OCI-LY3 (cell line): ENCODE measurements around the gene TGM5.

ENCODE experiments used
- H2AFZ ChIP-seq: fragments of 200-600, 300-600 bp; shearing (Covaris generic); 2 replicates; pipeline ENCODE4 v1.6.0; 2014; ENCODE audit warnings: antibody characterized with exemption, low read depth, low read length
- H3K27ac ChIP-seq: fragments of 200-600, 300-600 bp; sonication (generic); 2 replicates; pipeline ENCODE4 v1.5.1; 2014; ENCODE audit warnings: mild to moderate bottlenecking, low read length, moderate library complexity, mixed read lengths
- H3K27me3 ChIP-seq: fragments of 200-600, 300-600 bp; sonication (generic); 2 replicates; pipeline ENCODE4 v1.6.1; 2014; ENCODE audit warnings: low read depth, low read length, mixed read lengths
- H3K36me3 ChIP-seq: fragments of 200-600, 300-600 bp; sonication (generic); replicated peaks from 2 replicates; pipeline ENCODE3; 2014; ENCODE audit warnings: low read depth, low read length, mixed read lengths
- H3K4me1 ChIP-seq: fragments of 300-600, 200-600 bp; sonication (generic); 2 replicates; pipeline ENCODE4 v1.6.1; 2014; ENCODE audit warnings: low read length, mixed read lengths
- H3K4me2 ChIP-seq: fragments of 200-600, 300-600 bp; sonication (generic); 2 replicates; pipeline ENCODE4 v1.6.1; 2014; ENCODE audit warnings: low read length, mixed read lengths
- H3K4me3 ChIP-seq: fragments of 300-600, 200-600 bp; sonication (generic); 2 replicates; pipeline ENCODE4 v1.5.1; 2014; ENCODE audit warnings: antibody characterized with exemption, mild to moderate bottlenecking, low read length, moderate library complexity
- H3K79me2 ChIP-seq: fragments of 300-600, 200-600 bp; shearing (Covaris generic); 2 replicates; pipeline ENCODE4 v1.6.1; 2014; ENCODE audit warnings: mild to moderate bottlenecking, low read length, mixed read lengths
- H3K9ac ChIP-seq: fragments of 300-600, 200-600 bp; shearing (Covaris generic); 2 replicates; pipeline ENCODE4 v1.6.0; 2014; ENCODE audit warnings: mild to moderate bottlenecking, low read length, moderate library complexity
- H3K9me3 ChIP-seq: fragments of 200-600, 300-600 bp; shearing (Covaris generic); 2 replicates; pipeline ENCODE4 v1.6.1; 2014; ENCODE audit warnings: low read length, mixed read lengths; ENCODE audit not compliant: insufficient read depth
- H4K20me1 ChIP-seq: fragments of 200-600, 300-600 bp; sonication (generic); 2 replicates; pipeline ENCODE4 v1.6.1; 2016; ENCODE audit warnings: low read length, mixed read lengths; ENCODE audit not compliant: insufficient read depth
- EZH2phosphoT487 ChIP-seq: fragments of 200-600 bp; shearing (Covaris generic); IDR thresholded peaks from 2 replicates; pipeline ENCODE4 v1.6.1; 2018; ENCODE audit warnings: antibody characterized with exemption, mixed run types, low read depth
- TF ChIP-seq, protein P1 (sequence below): fragments of 200-600, 300-600 bp; sonication (generic); IDR thresholded peaks from 2 replicates; pipeline ENCODE4 v1.5.1; 2014; ENCODE audit warnings: antibody characterized with exemption, low read length, low read depth

Gene TGM5

GRCh38 chr15:43212299-43212698, 54.4 kb downstream of the TGM5 start:
- Histone ChIP-seq H3K27me3 (peaks cover 2% of the 10 kb centered on the region; the same call in 1 of the 2 replicates), H3K27ac (no peak overlapping the region), H3K4me2 (no peak overlapping the region), H3K9ac (no peak overlapping the region), H2AFZ (no peak overlapping the region), H3K79me2 (no peaks in the 10 kb centered on the region), H3K4me3 (no peak overlapping the region), H4K20me1 (no peaks in the 10 kb centered on the region), H3K36me3 (no peaks in the 10 kb centered on the region), H3K4me1 (no peaks in the 10 kb centered on the region), H3K9me3 (no peaks in the 10 kb centered on the region)
- no peak for TF ChIP-seq EZH2phosphoT487
- TF ChIP-seq, protein P1, sequence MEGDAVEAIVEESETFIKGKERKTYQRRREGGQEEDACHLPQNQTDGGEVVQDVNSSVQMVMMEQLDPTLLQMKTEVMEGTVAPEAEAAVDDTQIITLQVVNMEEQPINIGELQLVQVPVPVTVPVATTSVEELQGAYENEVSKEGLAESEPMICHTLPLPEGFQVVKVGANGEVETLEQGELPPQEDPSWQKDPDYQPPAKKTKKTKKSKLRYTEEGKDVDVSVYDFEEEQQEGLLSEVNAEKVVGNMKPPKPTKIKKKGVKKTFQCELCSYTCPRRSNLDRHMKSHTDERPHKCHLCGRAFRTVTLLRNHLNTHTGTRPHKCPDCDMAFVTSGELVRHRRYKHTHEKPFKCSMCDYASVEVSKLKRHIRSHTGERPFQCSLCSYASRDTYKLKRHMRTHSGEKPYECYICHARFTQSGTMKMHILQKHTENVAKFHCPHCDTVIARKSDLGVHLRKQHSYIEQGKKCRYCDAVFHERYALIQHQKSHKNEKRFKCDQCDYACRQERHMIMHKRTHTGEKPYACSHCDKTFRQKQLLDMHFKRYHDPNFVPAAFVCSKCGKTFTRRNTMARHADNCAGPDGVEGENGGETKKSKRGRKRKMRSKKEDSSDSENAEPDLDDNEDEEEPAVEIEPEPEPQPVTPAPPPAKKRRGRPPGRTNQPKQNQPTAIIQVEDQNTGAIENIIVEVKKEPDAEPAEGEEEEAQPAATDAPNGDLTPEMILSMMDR, result no peak

DNA sequence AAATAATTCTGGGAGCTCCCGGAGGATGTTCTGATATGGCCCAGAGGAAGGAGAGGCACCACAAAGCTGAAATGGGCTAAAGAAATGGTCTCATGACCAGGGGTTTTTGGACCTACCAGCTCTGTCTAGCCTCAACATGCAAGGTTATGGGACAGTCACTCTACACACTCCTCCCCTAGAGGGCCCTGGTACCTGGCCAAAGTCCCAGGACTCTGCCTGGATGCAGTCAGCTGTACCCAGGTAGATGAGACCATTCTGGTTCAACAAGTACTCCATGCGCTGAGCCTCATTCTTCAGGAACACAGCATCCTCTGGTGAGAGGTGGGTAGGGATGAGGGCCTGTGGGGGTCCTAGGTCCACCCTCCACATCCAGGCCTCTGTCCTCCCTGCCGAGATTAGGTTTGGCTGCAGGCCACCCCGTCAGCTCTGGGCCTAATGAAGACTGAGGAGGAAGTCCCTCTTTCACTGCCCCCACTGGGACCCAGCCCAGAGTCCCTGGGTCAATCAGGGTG, 55.4 kb downstream of the TGM5 start:
- Histone ChIP-seq H2AFZ (no peak overlapping the region), H3K4me2 (no peak overlapping the region), H3K36me3 (no peaks in the 10 kb centered on the region), H3K79me2 (no peaks in the 10 kb centered on the region), H3K27ac (no peak overlapping the region), H3K4me1 (no peaks in the 10 kb centered on the region), H4K20me1 (no peaks in the 10 kb centered on the region), H3K9me3 (no peaks in the 10 kb centered on the region), H3K4me3 (no peak overlapping the region), H3K27me3 (peaks cover 6% of the 10 kb centered on the region; the same call in 1 of the 2 replicates), H3K9ac (no peak overlapping the region)
- TF ChIP-seq, protein P1, result no peak
- no peak for TF ChIP-seq EZH2phosphoT487

- Histone ChIP-seq H3K4me1 (no peaks in the 10 kb centered on the region), H3K36me3 (no peaks in the 10 kb centered on the region), H3K27ac (no peak overlapping the region), H3K9ac (no peak overlapping the region), H3K79me2 (no peaks in the 10 kb centered on the region), H3K27me3 (peaks cover 9% of the 10 kb centered on the region; the same call in 1 of the 2 replicates), H4K20me1 (no peaks in the 10 kb centered on the region), H3K4me3 (no peak overlapping the region), H3K9me3 (no peaks in the 10 kb centered on the region), H2AFZ (no peak overlapping the region), H3K4me2 (no peak overlapping the region)
- TF ChIP-seq, protein P1, result no peak
- no peak for TF ChIP-seq EZH2phosphoT487
Observed at GRCh38 chr15:43210807-43211206, 55.9 kb downstream of the TGM5 start.

- Histone ChIP-seq H3K4me1 (no peaks in the 10 kb centered on the region), H2AFZ (no peak overlapping the region), H3K27ac (no peak overlapping the region), H3K9ac (no peak overlapping the region), H3K4me2 (no peak overlapping the region), H3K79me2 (no peaks in the 10 kb centered on the region), H3K36me3 (no peaks in the 10 kb centered on the region), H3K27me3 (peaks cover 10% of the 10 kb centered on the region; the same call in 1 of the 2 replicates), H4K20me1 (no peaks in the 10 kb centered on the region), H3K4me3 (no peak overlapping the region), H3K9me3 (no peaks in the 10 kb centered on the region)
- TF ChIP-seq, protein P1, result no peak
Observed at GRCh38 chr15:43210172-43210745, 56.5 kb downstream of the TGM5 start.
